ENCODE measurements around the gene ZNF385A. TPM values are rescaled to one million over a fixed set of nuclear protein-coding genes. Genes with fewer than 3 reads are reported as not detected.

ZNF385A gene
- total and polyA plus RNA-seq, 2 of the 8 experiments (the other 6 are each of a cell fraction or from before 2014, with no cell fraction given) = 5.2 to 14.3 TPM

DNA sequence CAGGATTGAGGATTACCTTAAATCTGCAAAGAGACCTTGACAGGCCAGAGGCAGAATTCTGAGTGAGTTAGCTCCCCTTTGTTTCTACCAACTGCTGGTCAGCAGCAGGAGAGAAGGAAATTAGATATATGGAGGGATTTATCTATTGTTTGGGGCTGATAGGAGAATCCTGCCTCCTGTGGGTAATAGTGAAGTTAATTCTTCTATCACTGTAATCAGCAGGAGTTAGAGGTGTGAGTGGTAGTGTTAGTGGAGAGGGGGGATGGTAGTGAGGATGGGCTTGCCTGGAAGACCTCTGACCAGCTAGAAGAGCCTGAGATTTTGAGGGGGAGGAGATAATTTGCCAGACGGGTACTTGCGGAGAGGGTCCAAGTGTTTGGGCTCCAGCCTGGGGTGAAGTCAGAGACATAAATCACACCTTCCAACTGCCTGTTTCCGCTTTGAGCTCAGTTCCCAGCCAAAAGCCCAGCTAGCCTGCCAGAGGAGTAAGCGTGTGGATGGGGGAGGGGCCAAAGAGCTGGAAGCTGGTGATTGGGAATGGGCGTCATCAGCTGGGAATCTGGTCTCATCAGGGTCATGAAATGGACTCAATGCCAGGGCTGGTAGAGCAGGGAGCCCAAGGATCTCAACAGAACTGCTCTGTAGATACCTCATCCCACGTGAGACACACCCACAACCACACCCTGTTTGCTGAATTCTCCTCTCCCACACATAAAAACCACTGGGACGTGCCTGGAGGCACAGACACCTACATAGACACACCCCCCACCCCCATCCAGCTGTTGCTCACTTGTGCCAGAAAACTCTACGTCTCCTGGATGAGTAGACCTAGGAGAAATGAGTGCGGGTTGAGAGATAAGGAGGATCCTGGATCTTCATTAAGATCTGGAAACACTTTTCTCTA lies 47.6 kb upstream of the ZNF385A start (continued):
- TF ChIP-seq, protein P1, sequence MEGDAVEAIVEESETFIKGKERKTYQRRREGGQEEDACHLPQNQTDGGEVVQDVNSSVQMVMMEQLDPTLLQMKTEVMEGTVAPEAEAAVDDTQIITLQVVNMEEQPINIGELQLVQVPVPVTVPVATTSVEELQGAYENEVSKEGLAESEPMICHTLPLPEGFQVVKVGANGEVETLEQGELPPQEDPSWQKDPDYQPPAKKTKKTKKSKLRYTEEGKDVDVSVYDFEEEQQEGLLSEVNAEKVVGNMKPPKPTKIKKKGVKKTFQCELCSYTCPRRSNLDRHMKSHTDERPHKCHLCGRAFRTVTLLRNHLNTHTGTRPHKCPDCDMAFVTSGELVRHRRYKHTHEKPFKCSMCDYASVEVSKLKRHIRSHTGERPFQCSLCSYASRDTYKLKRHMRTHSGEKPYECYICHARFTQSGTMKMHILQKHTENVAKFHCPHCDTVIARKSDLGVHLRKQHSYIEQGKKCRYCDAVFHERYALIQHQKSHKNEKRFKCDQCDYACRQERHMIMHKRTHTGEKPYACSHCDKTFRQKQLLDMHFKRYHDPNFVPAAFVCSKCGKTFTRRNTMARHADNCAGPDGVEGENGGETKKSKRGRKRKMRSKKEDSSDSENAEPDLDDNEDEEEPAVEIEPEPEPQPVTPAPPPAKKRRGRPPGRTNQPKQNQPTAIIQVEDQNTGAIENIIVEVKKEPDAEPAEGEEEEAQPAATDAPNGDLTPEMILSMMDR (IDR thresholded peaks at IDR 0.05; ENCODE audit: control extremely low read depth in 1 of 3, insufficient read depth in 1 of 3, low read depth in 1 of 3, low read length in 3 of 3) = no peak
- TF ChIP-seq, protein P2, sequence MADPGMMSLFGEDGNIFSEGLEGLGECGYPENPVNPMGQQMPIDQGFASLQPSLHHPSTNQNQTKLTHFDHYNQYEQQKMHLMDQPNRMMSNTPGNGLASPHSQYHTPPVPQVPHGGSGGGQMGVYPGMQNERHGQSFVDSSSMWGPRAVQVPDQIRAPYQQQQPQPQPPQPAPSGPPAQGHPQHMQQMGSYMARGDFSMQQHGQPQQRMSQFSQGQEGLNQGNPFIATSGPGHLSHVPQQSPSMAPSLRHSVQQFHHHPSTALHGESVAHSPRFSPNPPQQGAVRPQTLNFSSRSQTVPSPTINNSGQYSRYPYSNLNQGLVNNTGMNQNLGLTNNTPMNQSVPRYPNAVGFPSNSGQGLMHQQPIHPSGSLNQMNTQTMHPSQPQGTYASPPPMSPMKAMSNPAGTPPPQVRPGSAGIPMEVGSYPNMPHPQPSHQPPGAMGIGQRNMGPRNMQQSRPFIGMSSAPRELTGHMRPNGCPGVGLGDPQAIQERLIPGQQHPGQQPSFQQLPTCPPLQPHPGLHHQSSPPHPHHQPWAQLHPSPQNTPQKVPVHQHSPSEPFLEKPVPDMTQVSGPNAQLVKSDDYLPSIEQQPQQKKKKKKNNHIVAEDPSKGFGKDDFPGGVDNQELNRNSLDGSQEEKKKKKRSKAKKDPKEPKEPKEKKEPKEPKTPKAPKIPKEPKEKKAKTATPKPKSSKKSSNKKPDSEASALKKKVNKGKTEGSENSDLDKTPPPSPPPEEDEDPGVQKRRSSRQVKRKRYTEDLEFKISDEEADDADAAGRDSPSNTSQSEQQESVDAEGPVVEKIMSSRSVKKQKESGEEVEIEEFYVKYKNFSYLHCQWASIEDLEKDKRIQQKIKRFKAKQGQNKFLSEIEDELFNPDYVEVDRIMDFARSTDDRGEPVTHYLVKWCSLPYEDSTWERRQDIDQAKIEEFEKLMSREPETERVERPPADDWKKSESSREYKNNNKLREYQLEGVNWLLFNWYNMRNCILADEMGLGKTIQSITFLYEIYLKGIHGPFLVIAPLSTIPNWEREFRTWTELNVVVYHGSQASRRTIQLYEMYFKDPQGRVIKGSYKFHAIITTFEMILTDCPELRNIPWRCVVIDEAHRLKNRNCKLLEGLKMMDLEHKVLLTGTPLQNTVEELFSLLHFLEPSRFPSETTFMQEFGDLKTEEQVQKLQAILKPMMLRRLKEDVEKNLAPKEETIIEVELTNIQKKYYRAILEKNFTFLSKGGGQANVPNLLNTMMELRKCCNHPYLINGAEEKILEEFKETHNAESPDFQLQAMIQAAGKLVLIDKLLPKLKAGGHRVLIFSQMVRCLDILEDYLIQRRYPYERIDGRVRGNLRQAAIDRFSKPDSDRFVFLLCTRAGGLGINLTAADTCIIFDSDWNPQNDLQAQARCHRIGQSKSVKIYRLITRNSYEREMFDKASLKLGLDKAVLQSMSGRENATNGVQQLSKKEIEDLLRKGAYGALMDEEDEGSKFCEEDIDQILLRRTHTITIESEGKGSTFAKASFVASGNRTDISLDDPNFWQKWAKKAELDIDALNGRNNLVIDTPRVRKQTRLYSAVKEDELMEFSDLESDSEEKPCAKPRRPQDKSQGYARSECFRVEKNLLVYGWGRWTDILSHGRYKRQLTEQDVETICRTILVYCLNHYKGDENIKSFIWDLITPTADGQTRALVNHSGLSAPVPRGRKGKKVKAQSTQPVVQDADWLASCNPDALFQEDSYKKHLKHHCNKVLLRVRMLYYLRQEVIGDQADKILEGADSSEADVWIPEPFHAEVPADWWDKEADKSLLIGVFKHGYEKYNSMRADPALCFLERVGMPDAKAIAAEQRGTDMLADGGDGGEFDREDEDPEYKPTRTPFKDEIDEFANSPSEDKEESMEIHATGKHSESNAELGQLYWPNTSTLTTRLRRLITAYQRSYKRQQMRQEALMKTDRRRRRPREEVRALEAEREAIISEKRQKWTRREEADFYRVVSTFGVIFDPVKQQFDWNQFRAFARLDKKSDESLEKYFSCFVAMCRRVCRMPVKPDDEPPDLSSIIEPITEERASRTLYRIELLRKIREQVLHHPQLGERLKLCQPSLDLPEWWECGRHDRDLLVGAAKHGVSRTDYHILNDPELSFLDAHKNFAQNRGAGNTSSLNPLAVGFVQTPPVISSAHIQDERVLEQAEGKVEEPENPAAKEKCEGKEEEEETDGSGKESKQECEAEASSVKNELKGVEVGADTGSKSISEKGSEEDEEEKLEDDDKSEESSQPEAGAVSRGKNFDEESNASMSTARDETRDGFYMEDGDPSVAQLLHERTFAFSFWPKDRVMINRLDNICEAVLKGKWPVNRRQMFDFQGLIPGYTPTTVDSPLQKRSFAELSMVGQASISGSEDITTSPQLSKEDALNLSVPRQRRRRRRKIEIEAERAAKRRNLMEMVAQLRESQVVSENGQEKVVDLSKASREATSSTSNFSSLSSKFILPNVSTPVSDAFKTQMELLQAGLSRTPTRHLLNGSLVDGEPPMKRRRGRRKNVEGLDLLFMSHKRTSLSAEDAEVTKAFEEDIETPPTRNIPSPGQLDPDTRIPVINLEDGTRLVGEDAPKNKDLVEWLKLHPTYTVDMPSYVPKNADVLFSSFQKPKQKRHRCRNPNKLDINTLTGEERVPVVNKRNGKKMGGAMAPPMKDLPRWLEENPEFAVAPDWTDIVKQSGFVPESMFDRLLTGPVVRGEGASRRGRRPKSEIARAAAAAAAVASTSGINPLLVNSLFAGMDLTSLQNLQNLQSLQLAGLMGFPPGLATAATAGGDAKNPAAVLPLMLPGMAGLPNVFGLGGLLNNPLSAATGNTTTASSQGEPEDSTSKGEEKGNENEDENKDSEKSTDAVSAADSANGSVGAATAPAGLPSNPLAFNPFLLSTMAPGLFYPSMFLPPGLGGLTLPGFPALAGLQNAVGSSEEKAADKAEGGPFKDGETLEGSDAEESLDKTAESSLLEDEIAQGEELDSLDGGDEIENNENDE (IDR thresholded peaks at IDR 0.05; ENCODE audit: insufficient replicate concordance, low read length) = no peak
- TF ChIP-seq BCL11A (IDR thresholded peaks at IDR 0.05; ENCODE audit: low read depth in 2 of 2, low read length in 2 of 2) (no peak), SIN3A (conservative IDR thresholded peaks at IDR 0.05 in 1 of 2, IDR thresholded peaks at IDR 0.05 in 1 of 2; ENCODE audit: low read depth in 1 of 2, low read length in 2 of 2) (no peak), GTF2F1 (IDR thresholded peaks at IDR 0.05; ENCODE audit: borderline replicate concordance, low read depth, low read length) (no peak), CTBP2 (IDR thresholded peaks at IDR 0.05; ENCODE audit: borderline replicate concordance, insufficient read depth, insufficient read length, low read length) (no peak)
